CD4-positive, alpha-beta T cell treated with Interleukin-4 for 4 hours (primary cell): ENCODE data around the gene TRIM46.

Experiments used
- DNase-seq: peaks from one replicate; pipeline ENCODE4 v3.0.0-alpha.2; 2020

TRIM46 gene

DNA sequence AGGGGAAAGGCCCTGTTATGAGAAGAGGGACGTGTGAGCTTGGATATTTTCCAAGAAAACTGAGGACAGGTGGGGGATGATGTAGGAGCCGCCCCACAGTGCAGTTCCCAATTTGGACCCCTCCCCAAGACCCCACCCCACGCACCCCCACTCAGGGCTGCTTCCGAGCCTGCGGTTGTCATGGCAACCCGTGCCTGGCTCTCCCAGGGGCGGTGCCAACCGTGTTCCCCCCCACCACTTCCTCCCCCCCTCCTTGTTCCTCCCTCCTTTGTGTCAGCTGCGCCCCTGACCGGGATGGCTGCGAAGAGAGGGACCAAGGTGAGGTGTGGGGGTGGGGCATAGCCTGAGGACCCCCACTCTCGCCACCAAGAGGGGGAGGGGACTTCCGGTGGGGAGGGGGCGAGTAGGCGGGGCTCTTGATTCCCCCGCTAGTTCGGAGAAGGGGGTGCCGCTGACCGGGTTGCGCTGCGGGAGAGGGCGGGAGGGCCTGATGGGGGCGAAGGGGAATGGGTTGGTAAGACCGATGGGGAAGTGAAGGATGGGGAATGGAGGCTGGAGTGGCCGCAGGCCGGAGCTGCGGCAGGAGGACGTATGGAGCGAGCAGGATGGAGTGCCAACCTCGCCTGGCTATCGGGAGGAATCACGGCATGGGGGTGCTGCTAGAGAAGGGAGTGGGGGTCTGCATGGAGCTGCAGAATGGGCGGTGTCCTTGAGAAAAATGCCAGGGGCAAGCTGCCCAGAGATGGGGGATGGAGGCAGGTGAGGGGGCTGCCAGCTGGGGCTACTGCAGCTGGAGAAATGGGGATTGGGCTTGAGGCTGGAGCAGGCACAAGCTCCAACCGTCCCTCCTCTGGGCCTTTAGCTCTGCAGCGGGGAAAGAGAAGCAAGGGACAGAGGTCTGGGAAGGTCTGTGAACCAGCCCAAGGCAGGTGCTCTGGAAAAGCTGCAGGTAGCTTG lies 953 bp downstream of the TRIM46 start:
- DNase-seq, result peak; percentile 64

DNA sequence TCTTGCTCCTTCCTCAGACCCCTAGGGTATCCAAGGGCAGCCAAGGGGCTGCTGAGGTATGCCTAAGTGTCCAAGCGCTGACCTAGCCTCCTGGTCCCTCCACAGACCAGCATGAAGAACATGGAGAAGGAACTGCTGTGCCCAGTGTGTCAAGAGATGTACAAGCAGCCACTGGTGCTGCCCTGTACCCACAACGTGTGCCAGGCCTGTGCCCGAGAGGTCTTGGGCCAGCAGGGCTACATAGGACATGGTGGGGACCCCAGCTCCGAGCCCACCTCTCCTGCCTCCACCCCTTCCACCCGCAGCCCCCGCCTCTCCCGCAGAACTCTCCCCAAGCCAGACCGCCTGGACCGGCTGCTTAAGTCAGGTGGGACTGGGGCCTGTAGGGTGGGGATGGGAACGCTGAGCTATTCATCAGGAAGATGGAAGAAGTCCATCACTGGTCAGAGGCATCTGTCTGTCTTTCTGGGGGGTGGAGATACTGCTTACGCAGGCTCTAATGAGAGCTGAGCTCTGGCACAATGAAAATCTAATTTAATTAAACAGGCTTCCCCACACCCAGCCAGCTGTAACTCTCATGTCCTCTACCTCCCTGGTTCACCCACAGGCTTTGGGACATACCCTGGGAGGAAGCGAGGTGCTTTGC lies 1.8 kb downstream of the TRIM46 start:
- no peak for DNase-seq

DNA sequence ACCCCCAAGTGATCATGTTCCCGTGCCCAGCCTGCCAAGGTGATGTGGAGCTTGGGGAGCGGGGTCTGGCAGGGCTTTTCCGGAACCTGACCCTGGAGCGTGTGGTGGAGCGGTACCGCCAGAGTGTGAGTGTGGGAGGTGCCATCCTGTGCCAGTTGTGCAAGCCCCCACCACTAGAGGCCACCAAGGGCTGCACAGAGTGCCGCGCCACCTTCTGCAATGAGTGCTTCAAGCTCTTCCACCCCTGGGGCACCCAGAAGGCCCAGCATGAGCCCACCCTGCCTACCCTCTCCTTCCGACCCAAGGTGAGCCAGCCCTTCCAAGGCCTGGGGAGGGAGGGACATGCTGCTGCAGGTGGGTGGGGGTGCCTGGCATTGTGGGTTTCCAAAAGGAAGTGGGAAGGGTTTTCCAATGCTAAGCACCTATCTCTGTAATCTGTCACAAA lies 2.3 kb downstream of the TRIM46 start:
- DNase-seq, result peak; percentile 18

DNA sequence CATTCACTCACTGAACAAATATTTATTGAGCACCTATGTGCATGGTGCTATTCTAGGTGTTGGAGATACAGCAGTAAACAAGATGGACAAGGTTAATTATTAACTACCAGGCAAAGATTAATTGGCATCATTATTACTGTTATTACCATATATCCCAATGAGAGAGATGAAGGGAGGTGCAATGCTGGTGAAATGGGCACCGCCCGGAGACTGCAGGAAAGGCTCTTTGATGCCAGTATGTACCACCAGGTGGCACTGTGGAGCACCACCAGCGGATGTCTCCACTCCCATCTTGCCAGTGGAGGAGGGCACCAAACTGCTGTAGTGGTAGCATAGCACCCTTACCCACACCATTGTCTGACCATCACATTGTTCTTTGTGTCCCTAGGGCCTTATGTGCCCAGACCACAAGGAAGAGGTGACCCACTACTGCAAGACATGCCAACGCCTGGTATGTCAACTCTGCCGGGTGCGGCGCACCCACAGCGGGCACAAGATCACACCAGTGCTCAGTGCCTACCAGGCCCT lies 3.0 kb downstream of the TRIM46 start:
- peak; percentile 82 for DNase-seq

DNA sequence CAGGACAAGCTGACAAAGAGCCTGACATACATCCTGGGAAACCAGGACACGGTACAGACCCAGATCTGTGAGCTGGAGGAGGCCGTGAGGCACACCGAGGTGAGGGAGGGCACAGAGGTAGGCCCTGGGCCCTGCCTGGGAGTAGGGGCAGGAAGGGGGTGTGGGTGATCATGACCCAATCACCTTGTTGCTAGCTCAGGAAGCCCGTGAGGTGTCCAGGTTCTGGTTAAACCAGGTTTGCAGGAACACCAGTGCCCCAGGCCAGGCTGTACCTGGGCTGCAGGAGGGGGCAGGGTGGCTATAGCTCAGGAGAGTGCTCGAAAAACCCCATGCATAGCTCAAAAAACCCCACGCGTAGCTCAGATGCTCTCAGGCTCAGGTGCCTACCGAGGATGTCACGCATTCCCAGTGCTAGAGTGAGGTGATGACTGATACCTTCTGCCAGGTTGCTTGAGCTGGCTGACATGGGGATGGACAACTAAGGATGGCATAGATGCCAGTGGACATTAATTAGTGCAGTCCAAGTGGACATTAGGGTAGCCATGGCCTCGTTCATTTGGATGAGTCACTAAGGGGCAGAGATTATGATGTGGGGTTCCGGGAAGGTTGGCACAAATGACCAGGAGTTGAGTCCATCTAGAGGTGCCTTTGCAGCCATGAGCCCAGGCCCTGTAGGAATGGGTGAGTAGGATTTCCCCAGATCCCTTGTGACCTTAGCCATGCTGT lies 3.7 kb downstream of the TRIM46 start:
- no peak for DNase-seq

DNA sequence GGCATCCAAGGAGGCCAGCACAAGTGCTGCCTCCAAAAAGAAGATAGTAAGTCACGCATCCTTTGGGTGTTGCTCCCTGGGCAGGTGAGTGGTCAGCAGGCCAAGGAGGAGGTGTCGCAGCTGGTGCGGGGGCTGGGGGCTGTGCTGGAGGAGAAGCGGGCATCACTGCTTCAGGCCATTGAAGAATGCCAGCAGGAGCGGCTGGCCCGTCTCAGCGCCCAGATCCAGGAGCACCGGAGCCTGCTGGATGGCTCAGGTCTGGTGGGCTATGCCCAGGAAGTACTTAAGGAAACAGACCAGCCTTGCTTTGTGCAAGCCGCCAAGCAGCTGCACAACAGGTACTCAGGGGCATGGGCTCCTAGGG lies 4.3 kb downstream of the TRIM46 start:
- no peak for DNase-seq

DNA sequence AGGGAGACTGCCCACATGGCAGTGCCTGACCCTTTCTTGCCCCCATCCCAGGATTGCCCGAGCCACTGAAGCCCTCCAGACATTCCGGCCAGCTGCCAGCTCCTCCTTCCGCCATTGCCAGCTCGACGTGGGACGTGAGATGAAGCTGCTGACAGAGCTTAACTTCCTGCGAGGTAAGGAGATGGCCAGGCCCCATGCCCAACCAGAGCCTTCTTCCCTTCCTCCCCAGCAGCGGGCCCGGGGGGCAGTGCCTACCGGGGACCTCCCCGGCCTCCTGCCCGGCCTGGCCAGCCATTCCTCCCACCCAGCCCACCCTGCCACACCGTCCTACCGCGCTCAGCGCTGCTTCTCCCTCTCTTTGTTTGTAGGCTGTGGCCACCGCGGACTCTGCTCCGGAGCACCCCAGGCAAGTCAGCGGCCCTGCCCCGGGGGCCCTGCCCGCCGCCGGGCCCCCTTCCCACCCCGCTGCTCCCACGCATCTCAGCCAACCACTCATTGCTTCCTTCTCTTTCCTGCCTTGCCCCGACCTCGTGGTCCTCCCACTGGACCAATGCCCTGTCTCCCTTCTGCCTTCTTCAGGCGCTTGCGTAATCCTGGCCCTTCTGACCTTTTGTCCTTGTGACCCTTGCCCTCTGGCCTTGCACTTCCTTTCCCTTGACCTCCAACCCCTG lies 4.9 kb downstream of the TRIM46 start:
- no peak for DNase-seq

DNA sequence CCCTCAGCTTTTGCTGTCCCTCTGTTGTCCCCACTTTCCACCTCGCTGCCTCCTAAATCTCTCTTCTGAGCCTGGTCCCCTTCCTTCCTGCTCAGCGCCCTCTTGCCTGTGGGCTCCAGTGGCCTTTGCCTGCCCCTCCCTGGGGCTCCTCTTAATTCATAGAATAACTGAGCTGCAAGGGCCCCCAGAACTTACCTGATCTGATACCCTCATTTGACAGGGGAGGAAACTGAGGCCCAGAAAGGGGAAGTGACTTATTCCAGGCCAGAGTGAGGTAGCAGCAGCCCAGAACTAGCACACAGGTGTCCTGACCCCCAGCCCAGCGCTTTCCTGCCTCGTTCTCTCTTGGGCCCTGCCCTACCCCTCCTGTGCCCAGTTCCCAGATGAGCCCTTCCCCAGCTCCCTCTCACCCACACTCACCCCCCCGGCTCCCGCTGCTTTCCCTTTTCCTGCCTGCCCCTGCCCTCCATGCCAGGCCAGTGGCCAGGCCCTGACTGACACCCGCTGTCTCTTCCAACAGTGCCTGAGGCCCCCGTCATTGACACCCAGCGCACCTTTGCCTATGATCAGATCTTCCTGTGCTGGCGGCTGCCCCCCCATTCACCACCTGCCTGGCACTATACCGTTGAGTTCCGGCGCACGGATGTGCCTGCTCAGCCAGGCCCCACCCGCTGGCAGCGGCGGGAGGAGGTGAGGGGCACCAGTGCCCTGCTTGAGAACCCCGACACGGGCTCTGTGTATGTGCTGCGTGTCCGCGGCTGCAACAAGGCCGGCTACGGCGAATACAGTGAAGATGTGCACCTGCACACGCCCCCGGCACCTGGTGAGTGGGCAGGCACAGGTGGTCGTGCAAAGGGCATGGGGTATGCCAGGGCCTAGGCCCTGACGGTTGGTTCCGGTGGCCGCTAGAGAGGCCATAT lies 5.7 kb downstream of the TRIM46 start:
- no peak for DNase-seq

DNA sequence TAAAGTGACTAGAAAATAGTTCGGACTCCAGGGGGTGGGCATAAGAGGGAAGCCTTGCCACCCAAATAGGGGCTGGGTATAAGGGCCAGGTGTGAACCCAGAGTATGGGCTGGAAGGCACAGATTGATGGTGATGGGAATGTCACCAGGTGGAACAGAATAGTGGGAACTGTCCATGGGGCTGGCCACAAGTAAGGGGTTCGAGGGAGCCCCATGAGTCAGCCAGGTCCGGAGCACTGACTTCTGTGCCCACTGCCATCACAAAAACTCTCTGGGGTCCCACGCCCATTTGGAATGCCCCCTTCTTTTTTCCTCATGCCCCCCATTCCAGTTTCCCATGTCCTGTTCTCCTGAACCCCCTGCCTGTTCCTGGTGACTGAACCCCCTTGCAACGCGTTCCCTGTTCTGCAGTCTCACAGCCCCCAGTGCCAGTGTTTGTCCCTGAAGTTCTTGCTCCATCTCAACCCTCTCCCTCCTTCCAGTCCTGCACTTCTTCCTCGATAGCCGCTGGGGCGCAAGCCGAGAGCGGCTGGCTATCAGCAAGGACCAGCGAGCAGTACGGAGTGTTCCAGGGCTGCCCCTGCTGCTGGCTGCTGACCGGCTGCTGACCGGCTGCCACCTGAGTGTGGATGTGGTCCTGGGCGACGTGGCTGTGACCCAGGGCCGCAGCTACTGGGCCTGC lies 7.9 kb downstream of the TRIM46 start:
- DNase-seq, result no peak

DNA sequence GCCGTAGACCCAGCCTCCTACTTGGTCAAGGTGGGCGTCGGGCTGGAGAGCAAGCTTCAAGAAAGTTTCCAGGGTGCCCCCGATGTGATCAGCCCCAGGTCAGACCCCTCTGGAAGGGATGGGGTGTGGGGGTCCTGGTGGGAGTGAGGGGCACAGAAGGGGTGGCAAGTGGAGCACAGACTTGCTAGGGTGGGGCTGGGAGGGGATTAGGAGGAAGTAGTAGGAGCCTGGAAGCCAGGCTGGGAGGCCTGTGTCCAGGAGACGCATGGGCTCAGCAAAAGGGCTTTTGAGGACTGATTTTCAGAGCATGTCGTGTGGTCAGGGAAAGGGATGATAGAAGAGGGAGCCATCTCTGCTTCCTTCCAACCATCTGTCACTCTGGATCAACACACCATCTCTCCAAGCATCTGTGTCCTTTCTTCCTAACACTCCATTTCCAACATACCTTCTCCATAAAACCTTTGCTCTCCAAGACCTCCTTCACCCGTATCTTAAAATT lies 8.5 kb downstream of the TRIM46 start:
- no peak for DNase-seq

DNA sequence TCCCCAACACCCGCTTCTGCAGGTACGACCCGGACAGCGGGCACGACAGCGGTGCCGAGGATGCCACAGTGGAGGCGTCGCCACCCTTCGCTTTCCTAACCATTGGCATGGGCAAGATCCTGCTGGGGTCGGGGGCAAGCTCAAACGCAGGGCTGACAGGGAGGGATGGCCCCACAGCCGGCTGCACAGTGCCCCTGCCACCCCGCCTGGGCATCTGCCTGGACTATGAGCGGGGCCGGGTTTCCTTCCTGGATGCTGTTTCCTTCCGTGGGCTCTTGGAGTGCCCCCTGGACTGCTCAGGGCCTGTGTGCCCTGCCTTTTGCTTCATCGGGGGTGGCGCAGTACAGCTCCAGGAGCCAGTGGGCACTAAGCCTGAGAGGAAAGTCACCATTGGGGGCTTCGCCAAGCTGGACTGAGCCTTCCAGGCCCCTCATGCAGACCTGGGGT lies 10.1 kb downstream of the TRIM46 start:
- DNase-seq, result no peak

DNA sequence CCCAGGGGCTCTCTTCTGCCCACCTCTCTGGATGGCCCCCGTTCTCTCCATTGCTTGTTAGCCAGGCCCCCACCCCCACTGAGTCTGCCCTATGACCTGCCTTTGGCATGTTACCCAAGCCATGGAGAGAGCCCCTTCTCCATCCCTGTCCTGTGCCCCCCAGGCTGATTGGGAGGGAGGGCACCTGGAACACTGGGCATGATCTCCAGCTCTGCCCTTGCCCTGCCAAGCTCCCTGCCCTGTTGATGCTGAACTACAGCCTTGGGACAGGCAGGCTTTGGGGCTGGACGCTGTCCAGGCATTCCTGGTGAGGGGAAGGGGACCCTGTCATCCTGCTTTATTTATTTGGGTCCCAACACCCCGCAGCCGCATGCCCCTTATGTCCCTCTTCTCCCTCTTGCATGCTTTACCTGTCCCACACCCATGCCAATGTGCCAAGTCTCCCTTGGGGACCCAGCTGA lies 10.7 kb downstream of the TRIM46 start:
- DNase-seq, result no peak

DNA sequence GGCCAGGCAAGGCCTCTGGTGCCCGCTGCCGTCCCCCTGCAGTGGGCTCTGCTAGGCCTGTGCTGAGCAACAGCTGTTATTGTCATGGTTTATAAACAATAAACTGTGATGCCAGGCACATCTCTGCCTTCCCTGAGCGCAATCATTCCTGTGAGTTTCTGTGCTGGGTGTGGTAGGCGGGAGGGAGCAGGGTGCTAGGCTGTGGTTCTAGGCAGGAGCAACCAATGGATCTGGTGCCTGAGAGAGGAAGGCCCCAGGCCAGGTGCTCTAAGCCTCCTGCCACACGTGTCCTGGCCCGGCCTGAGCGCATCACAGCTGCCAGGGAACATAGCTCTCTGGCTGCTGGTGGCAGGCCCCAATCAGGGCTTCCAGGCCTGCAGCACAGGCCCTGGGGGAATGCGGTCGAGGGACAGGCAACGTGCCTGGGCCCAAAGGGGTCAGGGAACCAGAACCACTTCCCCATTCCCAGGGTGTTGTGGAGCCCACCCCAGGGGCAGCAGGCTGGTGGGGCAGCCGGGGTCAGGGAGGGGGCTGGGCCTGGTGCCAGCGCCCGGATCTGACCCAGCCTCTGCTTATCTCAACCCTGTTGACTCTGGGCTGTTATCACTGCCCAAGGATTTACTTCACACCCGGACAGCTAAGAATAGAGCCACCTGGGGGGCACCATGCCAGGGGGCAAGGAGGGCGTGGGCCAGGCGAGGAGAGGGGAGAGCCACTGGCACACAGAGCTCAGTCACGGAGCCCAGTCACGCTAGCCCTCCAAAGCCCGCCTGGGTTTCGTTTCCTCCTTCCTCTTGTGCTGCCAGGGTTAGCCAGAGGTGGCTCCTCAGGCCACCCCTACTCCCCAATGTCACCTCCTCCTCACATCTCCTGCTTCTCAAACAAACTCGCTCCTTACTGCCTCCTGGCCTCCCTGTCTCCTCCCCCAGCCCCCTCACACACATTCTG lies 11.5 kb downstream of the TRIM46 start:
- DNase-seq, result no peak

DNA sequence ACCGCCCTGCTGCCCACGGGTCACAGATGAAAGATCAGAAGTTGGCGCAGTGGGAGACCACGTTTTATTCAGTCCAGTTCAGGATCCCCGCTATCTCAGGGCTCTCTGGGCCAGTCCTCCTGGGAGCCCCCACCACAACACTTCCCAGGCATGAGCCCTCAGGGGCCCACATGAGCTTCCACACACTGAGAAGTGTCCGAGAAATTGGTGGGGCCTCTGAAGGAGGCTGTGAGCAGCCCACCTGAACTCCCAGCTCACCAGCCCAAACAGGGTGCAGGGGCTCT lies 12.1 kb downstream of the TRIM46 start:
- DNase-seq, result no peak

DNA sequence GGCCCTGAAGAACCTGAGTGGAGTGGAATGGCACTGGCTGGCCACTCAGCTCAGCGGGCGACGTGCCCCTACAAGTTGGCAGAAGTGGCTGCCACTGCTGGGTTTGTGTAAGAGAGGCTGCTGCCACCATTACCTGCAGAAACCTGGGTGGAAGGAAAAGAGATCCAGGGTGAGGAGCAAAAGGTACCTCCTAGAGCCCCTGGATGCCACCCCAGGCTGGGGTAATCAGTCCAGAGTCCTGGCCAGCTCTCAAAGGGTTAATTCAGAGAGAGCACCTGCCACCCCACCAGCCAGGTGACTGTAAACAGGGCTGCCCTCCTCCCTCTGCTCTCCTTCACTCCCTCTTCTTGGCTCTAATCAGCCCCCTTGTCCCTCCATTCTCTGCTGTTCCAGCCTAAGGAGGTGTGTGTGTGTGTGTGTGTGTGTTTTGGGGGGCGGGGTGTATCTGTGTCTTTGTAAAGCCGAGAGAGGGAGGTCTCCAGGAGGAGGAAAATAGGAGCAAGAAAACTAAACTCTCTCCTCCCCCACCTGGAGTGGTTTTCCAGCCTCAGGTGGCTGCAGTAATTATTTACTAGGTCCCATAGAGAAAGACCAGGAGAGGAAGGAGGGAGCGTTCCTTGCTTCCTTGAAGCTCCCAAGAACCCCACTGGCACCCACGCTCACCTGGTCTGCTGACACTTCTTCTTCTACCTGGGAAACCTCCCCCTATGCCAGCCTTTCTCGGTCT lies 12.6 kb downstream of the TRIM46 start:
- no peak for DNase-seq

DNA sequence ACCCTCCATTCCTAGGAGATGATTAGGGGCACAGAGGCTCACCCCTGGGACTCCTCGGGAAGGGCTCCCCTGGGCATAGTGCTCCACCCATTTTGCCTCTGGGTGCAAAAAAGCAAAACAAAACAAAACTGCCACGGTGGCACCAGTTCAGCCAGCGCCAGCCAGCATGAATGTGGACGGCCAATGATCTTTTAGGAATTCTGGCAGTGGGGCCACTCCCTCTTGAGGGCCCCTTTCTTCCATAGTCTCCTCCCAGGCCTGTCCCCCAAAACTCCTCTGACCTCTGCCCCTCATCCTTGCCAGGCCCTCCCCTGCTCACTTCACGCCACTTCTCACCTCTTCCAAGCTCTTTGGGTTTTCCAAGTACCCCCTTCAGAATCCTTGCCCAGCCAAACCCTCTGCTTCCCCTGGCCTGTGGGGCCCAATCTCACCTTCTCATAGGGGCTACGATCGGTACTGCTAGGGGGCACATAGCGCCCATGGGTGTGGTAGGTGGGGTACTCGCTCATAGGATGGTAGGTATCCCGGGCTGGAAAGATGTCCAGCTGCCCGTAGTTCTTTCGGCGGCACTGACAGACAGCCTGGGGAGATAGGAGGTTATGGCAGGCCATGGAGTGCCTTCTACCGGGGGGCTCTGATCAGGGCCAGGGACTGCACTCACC lies 13.3 kb downstream of the TRIM46 start:
- no peak for DNase-seq

DNA sequence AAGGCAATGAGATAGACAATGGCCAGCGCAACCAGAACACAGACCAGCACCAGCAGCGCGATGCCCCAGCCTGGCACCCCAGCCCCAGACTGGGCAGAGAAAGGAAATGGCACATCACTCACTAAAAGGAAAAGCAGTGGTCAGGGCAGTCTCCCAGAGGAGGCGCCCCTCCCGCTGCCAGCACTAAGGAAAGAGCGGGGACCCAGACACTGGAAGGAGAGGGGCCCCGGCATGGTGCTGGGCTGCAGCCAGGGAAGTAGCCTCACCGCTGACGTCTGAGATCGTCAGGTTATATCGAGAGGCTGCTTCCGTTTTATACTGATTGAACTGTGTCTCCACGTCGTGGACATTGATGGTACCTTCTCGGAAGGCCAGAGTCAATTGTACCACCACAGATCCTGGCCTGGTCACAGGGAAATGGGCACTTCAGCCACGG lies 13.8 kb downstream of the TRIM46 start:
- DNase-seq, result no peak

DNA sequence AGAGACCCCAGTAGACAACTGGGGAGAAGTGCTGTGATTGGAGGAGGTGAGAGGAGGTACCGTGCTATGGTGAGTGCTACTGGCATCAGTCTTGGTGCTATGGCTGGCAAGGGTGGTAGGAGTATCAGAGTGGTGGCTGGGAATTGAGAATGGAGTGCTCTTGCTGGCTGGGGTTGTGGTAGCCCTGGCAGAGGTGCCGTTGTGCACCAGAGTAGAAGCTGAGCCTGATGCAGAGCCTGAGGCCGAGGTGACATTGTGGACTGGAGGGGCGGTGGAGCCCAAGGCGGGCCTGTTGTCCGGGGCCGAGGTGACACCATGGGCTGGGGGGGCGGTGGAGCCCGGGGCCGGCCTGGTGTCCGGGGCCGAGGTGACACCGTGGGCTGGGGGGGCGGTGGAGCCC lies 14.6 kb downstream of the TRIM46 start:
- no peak for DNase-seq
